NT2/D1 (cell line): ENCODE results near the gene TRIM50.
"Not testable (repeated sequence)": the region's sequence is repeated elsewhere in the genome, so short reads cannot be mapped to it uniquely, and the experiment has no call there.

Source experiments
- DNase-seq: peaks from one replicate; pipeline ENCODE4 v3.0.0-alpha.2; 2011; ENCODE audit warnings: low read depth, low spot score
- H3K27me3 ChIP-seq: 2 replicates; pipeline ENCODE4 v1.6.0; 2011; ENCODE audit warnings: mild to moderate bottlenecking; ENCODE audit not compliant: insufficient read length, insufficient read depth
- H3K36me3 ChIP-seq: 2 replicates; pipeline ENCODE4 v1.6.1; 2011; ENCODE audit warnings: mild to moderate bottlenecking, low read length, mixed read lengths; ENCODE audit not compliant: insufficient read depth, insufficient read length
- H3K4me1 ChIP-seq: 2 replicates; pipeline ENCODE4 v1.5.1; 2011; ENCODE audit not compliant: insufficient read depth, insufficient read length
- H3K4me3 ChIP-seq: 2 replicates; pipeline ENCODE4 v1.5.1; 2011; ENCODE audit warnings: low read depth; ENCODE audit not compliant: insufficient read length
- H3K9ac ChIP-seq: 2 replicates; pipeline ENCODE4 v1.6.0; 2011; ENCODE audit warnings: low read depth; ENCODE audit not compliant: insufficient read length
- H3K9me3 ChIP-seq: 2 replicates; pipeline ENCODE4 v1.5.1; 2011; ENCODE audit warnings: mild to moderate bottlenecking, low read length; ENCODE audit not compliant: insufficient read depth
- SUZ12 ChIP-seq: IDR thresholded peaks from 2 replicates; pipeline ENCODE4 v1.6.1; 2011; ENCODE audit not compliant: insufficient read length, insufficient read depth; ENCODE audit errors: extremely low read depth
- YY1 ChIP-seq: IDR thresholded peaks from 2 replicates; pipeline ENCODE4 v1.6.1; 2011; ENCODE audit not compliant: insufficient read length, insufficient read depth
- ZNF274 ChIP-seq: IDR thresholded peaks from 2 replicates; pipeline ENCODE4 v1.6.1; 2011; ENCODE audit warnings: mild to moderate bottlenecking, low read depth, low read length

The TRIM50 gene

DNA sequence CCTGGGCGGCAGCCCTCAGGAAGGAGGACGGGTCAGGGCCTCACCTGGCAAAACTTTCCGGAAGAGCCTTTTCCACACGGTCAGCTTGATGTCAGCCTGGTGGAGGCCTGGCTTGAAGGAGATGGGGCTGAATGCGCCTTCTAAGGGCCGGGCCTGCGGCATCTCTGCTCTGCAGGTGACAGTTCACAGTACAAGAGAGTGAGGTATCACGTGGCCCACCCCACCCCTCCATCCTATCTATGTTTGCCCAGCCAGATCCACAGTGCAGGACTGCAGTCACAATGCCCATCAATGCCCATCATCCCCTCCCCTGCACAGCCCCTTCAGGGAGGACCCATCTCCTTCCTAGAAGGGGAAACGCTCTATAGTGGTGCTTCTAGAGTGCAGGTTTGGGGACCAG is 11.4 kb downstream of the TRIM50 start:
- no peak overlapping the region for H3K9ac ChIP-seq
- TF ChIP-seq YY1: no peak
- TF ChIP-seq ZNF274: no peak
- no peak for TF ChIP-seq SUZ12
- H3K4me3 ChIP-seq: no peak overlapping the region
- H3K9me3 ChIP-seq: no peaks in the 10 kb centered on the region
- DNase-seq: no peak
- H3K27me3 ChIP-seq: no peaks in the 10 kb centered on the region
- H3K36me3 ChIP-seq: no peaks in the 10 kb centered on the region
- H3K4me1 ChIP-seq: no peaks in the 10 kb centered on the region

DNA sequence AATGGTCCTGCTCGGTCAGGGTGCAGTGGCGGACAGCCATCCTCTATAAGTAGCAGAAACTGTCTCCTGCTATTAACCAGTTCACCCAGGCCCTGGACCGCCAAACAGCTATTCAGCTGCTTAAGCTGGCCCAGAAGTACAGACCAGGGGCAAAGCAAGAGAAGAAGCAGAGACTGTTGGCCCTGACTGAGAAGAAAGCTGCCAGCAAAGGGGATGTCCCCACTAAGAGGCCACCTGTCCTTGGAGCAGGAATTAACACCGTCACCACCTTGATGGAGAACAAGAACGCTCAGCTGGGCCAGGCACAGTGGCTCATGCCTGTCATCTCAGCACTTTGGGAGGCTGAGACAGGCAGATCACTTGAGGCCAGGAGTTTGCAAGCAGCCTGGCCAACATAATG is 13.6 kb downstream of the TRIM50 start:
- no peak overlapping the region for H3K9ac ChIP-seq
- no peak for TF ChIP-seq YY1
- no peak for TF ChIP-seq ZNF274
- no peak for TF ChIP-seq SUZ12
- no peaks in the 10 kb centered on the region for H3K9me3 ChIP-seq
- no peaks in the 10 kb centered on the region for H3K4me1 ChIP-seq
- H3K4me3 ChIP-seq: no peak overlapping the region
- no peaks in the 10 kb centered on the region for H3K36me3 ChIP-seq
- no peaks in the 10 kb centered on the region for H3K27me3 ChIP-seq
- DNase-seq: no peak

DNA sequence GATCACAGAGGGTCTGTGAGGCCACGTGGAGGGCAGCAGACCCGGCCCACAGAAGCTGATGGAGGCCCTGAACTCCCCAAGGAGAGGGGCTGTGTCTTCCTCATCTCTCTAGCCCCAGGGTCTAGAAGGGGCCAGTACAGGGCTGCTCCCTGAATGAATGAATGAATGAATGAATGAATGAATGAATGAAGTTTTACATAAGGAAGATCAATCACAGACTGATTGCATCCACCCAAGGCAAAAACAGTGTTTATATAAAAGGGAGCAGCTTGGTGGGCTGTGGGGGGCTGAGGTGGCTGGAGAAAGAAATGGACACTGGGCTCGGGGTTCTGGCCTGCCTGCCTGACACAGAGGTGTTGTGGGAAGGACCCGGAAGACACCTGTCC is 14.4 kb downstream of the TRIM50 start:
- Histone ChIP-seq H3K9me3 (no peaks in the 10 kb centered on the region), H3K36me3 (no peaks in the 10 kb centered on the region), H3K4me1 (no peaks in the 10 kb centered on the region), H3K9ac (no peak overlapping the region), H3K27me3 (no peaks in the 10 kb centered on the region), H3K4me3 (no peak overlapping the region)
- DNase-seq: no peak
- TF ChIP-seq ZNF274: no peak
- TF ChIP-seq SUZ12: no peak
- TF ChIP-seq YY1: no peak

DNA sequence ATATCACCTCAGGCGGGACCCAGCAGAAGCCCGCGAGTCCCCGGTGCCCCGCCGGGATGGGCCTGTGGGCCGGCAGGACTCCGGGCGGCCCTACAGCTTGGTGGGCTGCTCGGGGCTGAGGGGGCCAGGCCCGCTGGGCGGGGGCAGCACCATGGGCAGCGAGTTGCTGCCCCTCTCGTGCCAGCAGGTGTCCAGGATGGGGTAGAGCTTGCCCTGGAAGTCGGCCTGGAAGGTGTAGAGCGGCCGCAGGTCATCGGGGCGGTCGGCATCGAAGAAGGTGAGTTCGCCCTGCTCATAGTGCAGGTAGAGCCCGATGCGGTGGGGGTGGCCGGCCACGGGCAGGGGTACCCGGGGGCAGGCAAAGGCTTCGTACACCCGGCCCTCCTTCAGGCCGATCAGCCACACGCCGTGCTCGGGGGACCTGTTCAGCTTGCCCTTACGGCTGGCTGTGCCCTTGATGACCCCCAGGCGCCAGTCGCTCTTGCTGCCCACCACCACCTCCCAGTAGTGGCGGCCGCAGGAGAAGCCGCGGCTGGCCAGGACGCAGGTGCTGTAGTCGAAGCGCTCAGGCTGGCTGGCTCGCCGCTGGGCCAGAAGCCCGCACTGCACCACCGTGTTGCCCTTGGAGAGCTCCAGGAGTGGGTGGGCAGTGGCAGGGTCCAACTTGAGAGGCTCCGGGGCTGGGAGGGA is 14.9 kb downstream of the TRIM50 start:
- Histone ChIP-seq H3K4me3 (no peak overlapping the region), H3K4me1 (no peaks in the 10 kb centered on the region), H3K36me3 (no peaks in the 10 kb centered on the region), H3K9ac (no peak overlapping the region), H3K9me3 (no peaks in the 10 kb centered on the region), H3K27me3 (no peaks in the 10 kb centered on the region)
- no peak for DNase-seq
- TF ChIP-seq SUZ12 (no peak), ZNF274 (no peak), YY1 (no peak)

DNA sequence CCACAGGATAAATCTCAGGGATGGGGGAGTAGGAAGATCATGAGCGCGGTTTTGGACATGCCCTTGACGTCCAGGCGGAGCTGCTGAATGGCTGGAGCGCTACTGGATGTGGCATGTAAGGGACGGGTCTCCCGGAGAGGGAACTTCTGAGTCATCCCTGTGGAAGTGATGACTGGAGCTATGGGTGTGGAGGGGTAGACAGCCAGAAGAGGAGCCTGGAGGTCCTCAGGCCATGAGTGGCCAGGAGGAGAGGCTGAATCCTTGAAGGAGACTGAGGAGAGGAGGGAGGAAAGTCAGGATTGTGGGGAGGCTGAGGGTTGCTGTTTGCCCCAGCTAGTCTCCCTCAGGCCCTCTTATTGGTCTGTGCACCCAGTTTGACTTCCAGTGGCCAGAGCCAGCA is 16.5 kb downstream of the TRIM50 start:
- not testable (repeated sequence) for H3K4me1 ChIP-seq, H3K36me3 ChIP-seq, H3K27me3 ChIP-seq, H3K9ac ChIP-seq, DNase-seq, H3K9me3 ChIP-seq, H3K4me3 ChIP-seq

DNA sequence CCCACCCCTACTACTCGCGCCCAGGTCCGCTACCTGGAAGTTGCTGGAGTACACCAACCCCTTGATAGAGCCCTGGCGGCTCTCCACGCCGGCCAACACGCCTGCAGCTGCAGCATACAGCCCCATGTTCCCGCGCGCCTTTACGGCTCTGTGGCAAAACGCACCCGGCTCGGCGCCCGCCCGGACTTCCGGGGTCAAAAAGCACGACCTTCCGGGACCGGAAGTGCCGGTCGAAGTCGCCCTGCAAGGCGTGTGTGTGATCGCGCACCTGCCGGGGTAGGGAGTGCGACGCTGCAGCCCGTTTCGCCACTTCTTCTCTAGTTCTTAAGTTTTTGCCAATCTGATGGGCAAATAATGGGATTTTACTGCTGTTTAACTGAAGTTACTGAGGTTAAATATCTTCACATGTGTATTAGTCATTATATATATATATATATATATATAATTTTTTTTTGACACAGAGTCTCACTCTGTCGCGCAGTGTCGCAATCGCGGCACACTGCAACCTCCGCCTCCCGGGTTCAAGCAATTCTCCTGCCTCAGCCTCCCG is 19.1 kb downstream of the TRIM50 start, which contains the start of gene NSUN5:
TSS of gene NSUN5 (minus strand) at position 162 of the 550 bp plus-strand sequence. CDS start at position 126, 36 bp downstream.
- Histone ChIP-seq H3K27me3 (no peaks in the 10 kb centered on the region), H3K9ac (peak within 1 kb of the TSS; percentile 81), H3K4me3 (peak within 1 kb of the TSS; percentile 87), H3K9me3 (no peaks in the 10 kb centered on the region), H3K4me1 (peaks cover 2% of the 10 kb centered on the region), H3K36me3 (peaks cover 27% of the 10 kb centered on the region)
- no peak for TF ChIP-seq YY1
- TF ChIP-seq SUZ12: no peak
- no peak for TF ChIP-seq ZNF274
- DNase-seq: peak; percentile 72

DNA sequence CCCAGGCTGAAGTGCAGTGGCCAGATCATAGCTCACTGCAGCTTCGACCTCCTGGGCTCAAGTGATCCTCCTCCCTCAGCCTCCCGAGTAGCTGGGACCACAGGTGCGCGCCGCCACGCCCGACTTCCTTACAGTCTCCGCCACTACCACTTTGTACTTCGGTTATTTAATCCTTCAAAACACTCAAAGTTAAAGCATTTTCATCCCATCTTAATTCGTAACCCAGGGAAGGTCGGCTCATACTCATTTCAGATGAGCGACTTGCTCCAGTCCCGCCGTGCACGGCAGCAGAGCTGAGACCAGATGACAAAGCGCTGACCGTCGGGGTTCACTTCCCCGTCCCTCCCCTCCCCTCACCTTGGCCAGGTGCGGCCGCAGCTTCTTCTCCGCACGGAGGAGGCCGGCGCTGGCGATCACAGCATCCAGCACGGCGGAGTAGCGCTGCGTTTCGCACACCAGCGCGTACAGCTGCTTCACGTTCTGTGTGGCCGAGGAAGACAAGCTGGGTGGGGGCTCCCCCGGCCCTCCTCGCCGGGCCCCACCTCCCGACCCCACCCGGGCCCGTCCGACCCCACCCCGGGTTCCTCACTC is 19.7 kb downstream of the TRIM50 start:
- peaks cover 2% of the 10 kb centered on the region for H3K4me1 ChIP-seq
- peak overlapping the region; percentile 81 for H3K9ac ChIP-seq
- TF ChIP-seq SUZ12 (no peak), ZNF274 (no peak), YY1 (no peak)
- peak overlapping the region; percentile 87 for H3K4me3 ChIP-seq
- no peak for DNase-seq
- H3K9me3 ChIP-seq: no peaks in the 10 kb centered on the region
- H3K36me3 ChIP-seq: peaks cover 27% of the 10 kb centered on the region
- H3K27me3 ChIP-seq: no peaks in the 10 kb centered on the region
